Mesendoderm (in vitro differentiated cells): ENCODE measurements around the gene FRAS1. TPM values are rescaled to one million over a fixed set of nuclear protein-coding genes. Genes with fewer than 3 reads are reported as not detected.
A peak's percentile ranks its signal among the peaks of the same experiment; 100 is the strongest.

ENCODE experiments used
- DNase-seq: peaks from one replicate; pipeline ENCODE4 v3.0.0; 2013
- H2AK5ac ChIP-seq: 2 replicates; pipeline ENCODE4 v1.6.1; 2013; ENCODE audit warnings: low read length, inconsistent platforms
- H2BK120ac ChIP-seq: 2 replicates; pipeline ENCODE4 v1.6.1; 2013; ENCODE audit warnings: low read depth, mild to moderate bottlenecking, low read length, moderate library complexity, mixed read lengths
- H2BK15ac ChIP-seq: replicated peaks from 2 replicates; pipeline ENCODE4 v1.6.1; 2013; ENCODE audit warnings: low read depth, mild to moderate bottlenecking, moderate library complexity
- H2BK5ac ChIP-seq: 2 replicates; pipeline ENCODE4 v1.6.1; 2013; ENCODE audit warnings: low read length, inconsistent platforms
- H3K18ac ChIP-seq: 2 replicates; pipeline ENCODE4 v1.6.1; 2013; ENCODE audit warnings: mild to moderate bottlenecking, low read length, mixed read lengths
- H3K23ac ChIP-seq: one replicate; pipeline ENCODE4 v1.6.1; 2013; ENCODE audit warnings: low read length
- H3K27ac ChIP-seq: 2 replicates; pipeline ENCODE4 v1.5.1; 2013; ENCODE audit warnings: low read depth, mild to moderate bottlenecking, inconsistent platforms, low read length, moderate library complexity
- H3K27me3 ChIP-seq: 2 replicates; pipeline ENCODE4 v1.6.1; 2013; ENCODE audit warnings: low read length, control low read depth, mild to moderate bottlenecking, inconsistent platforms; ENCODE audit not compliant: insufficient read depth, poor library complexity
- H3K36me3 ChIP-seq: 2 replicates; pipeline ENCODE4 v1.6.1; 2013; ENCODE audit warnings: low read length, inconsistent platforms; ENCODE audit not compliant: control insufficient read depth, insufficient read depth
- H3K4ac ChIP-seq: one replicate; pipeline ENCODE4 v1.6.1; 2013; ENCODE audit warnings: low read depth, mild to moderate bottlenecking, low read length, moderate library complexity
- H3K4me1 ChIP-seq: 2 replicates; pipeline ENCODE4 v1.6.1; 2013; ENCODE audit warnings: low read depth, low read length, inconsistent platforms; ENCODE audit not compliant: control insufficient read depth
- H3K4me2 ChIP-seq: 2 replicates; pipeline ENCODE4 v1.6.1; 2013; ENCODE audit warnings: low read length
- H3K4me3 ChIP-seq: 2 replicates; pipeline ENCODE4 v1.5.1; 2013; ENCODE audit warnings: mild to moderate bottlenecking, low read length
- H3K56ac ChIP-seq: one replicate; pipeline ENCODE4 v1.6.1; 2013; ENCODE audit warnings: low read length
- H3K79me1 ChIP-seq: 2 replicates; pipeline ENCODE4 v1.6.1; 2013; ENCODE audit warnings: low read length, inconsistent platforms
- H3K79me2 ChIP-seq: 2 replicates; pipeline ENCODE4 v1.6.1; 2013; ENCODE audit warnings: mild to moderate bottlenecking, low read length; ENCODE audit not compliant: control insufficient read depth, insufficient read depth
- H3K9ac ChIP-seq: 2 replicates; pipeline ENCODE4 v1.6.1; 2013; ENCODE audit warnings: low read length, inconsistent platforms
- H4K5ac ChIP-seq: one replicate; pipeline ENCODE4 v1.6.1; 2013; ENCODE audit warnings: low read length
- H4K8ac ChIP-seq: one replicate; pipeline ENCODE4 v1.6.1; 2013; ENCODE audit warnings: low read depth, mild to moderate bottlenecking, control low read depth, low read length, moderate library complexity
- WGBS: extraction: QIAGEN DNeasy Blood & Tissue Kit; methylation state at CpG from one replicate; pipeline ENCODE4 v1.1.7; 2013; ENCODE audit warnings: low lambda C conversion rate, missing lambda C conversion rate; ENCODE audit not compliant: insufficient coverage; ENCODE audit errors: extremely low coverage; 5-methylcytosine and 5-hydroxymethylcytosine counted together
- small RNA-seq: library from polyadenylated mRNA; stranded (forward); fragments of <200 nt; extraction: miRNeasy Mini kit (QIAGEN cat#:217004); gene quantifications from one replicate; pipeline ENCODE3, GENCODE V24; 2013; ENCODE audit not compliant: insufficient read depth

Gene FRAS1

GRCh38 chr4:78588894-78589545 lies 531.9 kb downstream of the FRAS1 start:
- no peaks in the 10 kb centered on the region for H3K4me1 ChIP-seq
- H3K36me3 ChIP-seq = peaks cover 3% of the 10 kb centered on the region
- no peak overlapping the region for H3K56ac ChIP-seq
- WGBS = no CpG with 5 or more reads among the region's 4 CpGs
- H2BK120ac ChIP-seq = no peak overlapping the region
- H4K8ac ChIP-seq = no peak overlapping the region
- no peak for DNase-seq
- no peak overlapping the region for H3K27ac ChIP-seq
- no peak overlapping the region for H2BK15ac ChIP-seq
- H3K79me1 ChIP-seq = no peaks in the 10 kb centered on the region
- H3K4ac ChIP-seq = no peak overlapping the region
- H3K23ac ChIP-seq = no peak overlapping the region
- H3K18ac ChIP-seq = no peak overlapping the region
- H3K79me2 ChIP-seq = no peaks in the 10 kb centered on the region
- no peak overlapping the region for H2AK5ac ChIP-seq
- no peak overlapping the region for H4K5ac ChIP-seq
- H3K27me3 ChIP-seq = no peaks in the 10 kb centered on the region
- no peak overlapping the region for H3K9ac ChIP-seq
- no peak overlapping the region for H3K4me3 ChIP-seq
- no peak overlapping the region for H2BK5ac ChIP-seq
- no peak overlapping the region for H3K4me2 ChIP-seq

GRCh38 chr4:78591404-78591803 lies 534.3 kb downstream of the FRAS1 start:
- H3K4me3 ChIP-seq = no peak overlapping the region
- WGBS = no CpG with 5 or more reads among the region's 2 CpGs
- H3K9ac ChIP-seq = no peak overlapping the region
- no peak for DNase-seq
- H2BK120ac ChIP-seq = no peak overlapping the region
- H3K4me1 ChIP-seq = no peaks in the 10 kb centered on the region
- H3K79me1 ChIP-seq = no peaks in the 10 kb centered on the region
- H3K79me2 ChIP-seq = no peaks in the 10 kb centered on the region
- H3K18ac ChIP-seq = no peak overlapping the region
- H2BK5ac ChIP-seq = no peak overlapping the region
- no peak overlapping the region for H3K56ac ChIP-seq
- H2BK15ac ChIP-seq = no peak overlapping the region
- H2AK5ac ChIP-seq = no peak overlapping the region
- no peak overlapping the region for H3K4ac ChIP-seq
- no peak overlapping the region for H3K23ac ChIP-seq
- H4K8ac ChIP-seq = no peak overlapping the region
- H4K5ac ChIP-seq = no peak overlapping the region
- H3K27ac ChIP-seq = no peak overlapping the region
- H3K27me3 ChIP-seq = no peaks in the 10 kb centered on the region
- H3K36me3 ChIP-seq = peaks cover 3% of the 10 kb centered on the region
- H3K4me2 ChIP-seq = no peak overlapping the region

GRCh38 chr4:78592088-78592783 lies 535.1 kb downstream of the FRAS1 start:
- no CpG with 5 or more reads among the region's 3 CpGs for WGBS
- peaks cover 3% of the 10 kb centered on the region for H3K36me3 ChIP-seq

More at GRCh38 chr4:78592088-78592783, 535.1 kb downstream of the FRAS1 start:
- Histone ChIP-seq H4K5ac (no peak overlapping the region), H3K18ac (no peak overlapping the region), H3K4me2 (no peak overlapping the region), H3K4me1 (no peaks in the 10 kb centered on the region), H2BK5ac (no peak overlapping the region), H3K9ac (no peak overlapping the region), H4K8ac (no peak overlapping the region), H3K27me3 (no peaks in the 10 kb centered on the region), H3K23ac (no peak overlapping the region), H3K4ac (no peak overlapping the region), H2BK15ac (no peak overlapping the region), H3K4me3 (no peak overlapping the region), H3K79me2 (no peaks in the 10 kb centered on the region), H3K56ac (no peak overlapping the region), H2BK120ac (no peak overlapping the region), H3K79me1 (no peaks in the 10 kb centered on the region), H3K27ac (no peak overlapping the region), H2AK5ac (no peak overlapping the region)
- peak; percentile 32 for DNase-seq

Small RNA genes within 50 kb of the gene (small RNA-seq; reads per million reads assigned to genes)
- gene AC114801.3 = not detected
